AG09309 (cell line): ENCODE data around the gene ANAPC2.

ENCODE experiments used
- DNase-seq: peaks from one replicate; pipeline ENCODE4 v3.0.0-alpha.2; 2010; ENCODE audit warnings: low read depth
- H3K4me3 ChIP-seq: 2 replicates; pipeline ENCODE4 v1.5.1; 2011; ENCODE audit warnings: mild to moderate bottlenecking, low read depth, low read length, moderate library complexity; ENCODE audit not compliant: control insufficient read depth
- TF ChIP-seq, protein P1 (sequence below): IDR thresholded peaks from 2 replicates; pipeline ENCODE4 v1.5.1; 2011; ENCODE audit warnings: mild to moderate bottlenecking, low read depth, low read length, inconsistent platforms; ENCODE audit not compliant: insufficient read depth, control insufficient read depth; ENCODE audit errors: missing control alignments

ANAPC2 gene

DNA sequence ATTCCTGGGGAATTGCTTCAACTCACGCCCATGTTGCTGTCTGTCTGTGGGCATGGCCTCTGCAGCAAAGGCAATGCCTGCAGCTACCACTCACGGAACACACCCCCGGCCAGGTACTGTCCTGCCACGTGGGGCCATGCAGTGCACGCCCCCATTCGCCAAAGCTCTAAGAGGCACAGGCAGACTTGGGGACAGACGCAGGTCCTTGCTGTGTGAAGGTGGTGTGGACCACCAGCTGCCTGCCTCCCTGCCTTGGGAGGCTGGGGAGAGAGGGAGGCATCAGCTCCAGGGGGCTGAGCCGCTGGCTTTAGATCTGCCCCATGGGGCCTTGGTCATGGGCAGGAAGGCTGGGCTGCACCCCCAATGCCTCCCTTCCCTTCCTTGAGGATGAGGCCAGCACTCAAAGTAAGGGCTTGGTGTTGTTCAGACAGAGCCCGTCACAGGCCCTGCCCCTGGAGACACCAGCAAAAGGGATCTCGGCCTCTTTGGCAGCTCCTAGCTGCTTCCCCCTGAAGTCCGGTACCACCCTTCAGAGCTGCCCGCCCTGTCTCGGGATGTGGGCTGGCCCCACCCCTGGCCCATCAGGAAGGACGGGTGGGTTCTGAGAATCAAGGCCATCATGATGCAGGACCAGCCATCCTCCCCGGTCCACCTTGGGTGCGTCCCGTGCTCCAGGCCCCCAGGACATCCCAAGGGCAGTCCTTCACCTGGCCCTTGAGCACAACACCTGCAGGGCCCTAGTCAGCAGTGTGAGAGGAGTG, 47.1 kb downstream of the ANAPC2 start:
- no peak overlapping the region for H3K4me3 ChIP-seq
- DNase-seq = no peak
- TF ChIP-seq, protein P1, sequence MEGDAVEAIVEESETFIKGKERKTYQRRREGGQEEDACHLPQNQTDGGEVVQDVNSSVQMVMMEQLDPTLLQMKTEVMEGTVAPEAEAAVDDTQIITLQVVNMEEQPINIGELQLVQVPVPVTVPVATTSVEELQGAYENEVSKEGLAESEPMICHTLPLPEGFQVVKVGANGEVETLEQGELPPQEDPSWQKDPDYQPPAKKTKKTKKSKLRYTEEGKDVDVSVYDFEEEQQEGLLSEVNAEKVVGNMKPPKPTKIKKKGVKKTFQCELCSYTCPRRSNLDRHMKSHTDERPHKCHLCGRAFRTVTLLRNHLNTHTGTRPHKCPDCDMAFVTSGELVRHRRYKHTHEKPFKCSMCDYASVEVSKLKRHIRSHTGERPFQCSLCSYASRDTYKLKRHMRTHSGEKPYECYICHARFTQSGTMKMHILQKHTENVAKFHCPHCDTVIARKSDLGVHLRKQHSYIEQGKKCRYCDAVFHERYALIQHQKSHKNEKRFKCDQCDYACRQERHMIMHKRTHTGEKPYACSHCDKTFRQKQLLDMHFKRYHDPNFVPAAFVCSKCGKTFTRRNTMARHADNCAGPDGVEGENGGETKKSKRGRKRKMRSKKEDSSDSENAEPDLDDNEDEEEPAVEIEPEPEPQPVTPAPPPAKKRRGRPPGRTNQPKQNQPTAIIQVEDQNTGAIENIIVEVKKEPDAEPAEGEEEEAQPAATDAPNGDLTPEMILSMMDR = no peak

DNA sequence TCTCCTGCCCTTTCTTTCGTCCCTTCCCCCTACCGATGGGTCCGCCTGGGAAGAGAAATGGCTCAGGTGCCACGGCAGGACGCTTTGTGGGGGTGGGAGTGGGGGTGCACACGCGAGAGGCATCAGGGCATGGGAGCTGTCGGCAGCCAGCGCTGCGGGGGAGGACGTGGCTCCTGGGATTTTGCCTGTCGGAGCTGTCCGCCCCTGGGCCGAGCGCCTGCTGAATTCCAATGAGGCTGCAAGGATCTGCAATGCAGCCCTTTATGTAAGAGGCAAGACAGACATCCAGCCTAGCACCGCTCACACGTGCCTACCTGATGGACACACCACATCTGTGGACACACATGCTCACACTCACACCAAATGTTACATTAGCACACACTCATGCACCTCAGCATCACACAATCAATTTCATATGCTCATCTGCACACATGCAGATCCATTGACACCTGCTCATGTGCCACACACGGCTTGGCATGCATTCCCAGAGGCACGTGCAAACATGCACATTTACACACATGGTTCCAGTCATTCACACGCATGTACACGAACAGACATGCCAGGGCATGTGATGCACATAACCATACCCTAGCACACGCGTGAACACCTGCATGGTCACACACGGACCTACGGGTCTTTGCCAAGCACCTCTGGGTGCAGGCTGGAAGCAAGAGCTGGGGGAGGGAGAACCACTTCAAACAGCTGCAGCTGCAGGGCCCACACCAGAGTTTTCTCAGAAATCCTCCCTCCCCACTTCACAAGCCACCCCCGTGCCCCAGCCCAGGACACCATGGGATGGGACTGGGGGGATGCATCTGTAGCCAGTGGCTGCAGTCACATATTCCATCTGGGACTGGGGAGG, 48.0 kb downstream of the ANAPC2 start:
- TF ChIP-seq, protein P1 = no peak
- no peak for DNase-seq
- H3K4me3 ChIP-seq = no peak overlapping the region

- H3K4me3 ChIP-seq = no peak overlapping the region
- DNase-seq = no peak
- TF ChIP-seq, protein P1 = no peak
These were observed 48.8 kb downstream of the ANAPC2 start for GRCh38 chr9:137139468-137140150.

GRCh38 chr9:137138722-137139467, 49.5 kb downstream of the ANAPC2 start, which contains the start of gene GRIN1:
TSS of gene GRIN1 (plus strand) at chr9:137139154. CDS start at chr9:137139487, 333 bp downstream.
- H3K4me3 ChIP-seq = no peak within 1 kb of the TSS
- no peak for DNase-seq
- TF ChIP-seq, protein P1 = no peak

GRCh38 chr9:137138058-137138721, 50.2 kb downstream of the ANAPC2 start:
- TF ChIP-seq, protein P1 = no peak
- no peak overlapping the region for H3K4me3 ChIP-seq
- DNase-seq = no peak
